Prostate gland (tissue), 2 donors: ENCODE measurements around the gene GRID1. TPM values are rescaled to one million over a fixed set of nuclear protein-coding genes. Genes with fewer than 3 reads are reported as not detected.

Experiments used
- DNase-seq: peaks from one replicate; pipeline ENCODE4 v3.0.0-alpha.2; 2019; ENCODE audit warnings: low spot score
- H3K27ac ChIP-seq, 2 donors: fragments of 200-600 bp; sonication (generic); 2 replicates each; pipeline ENCODE4 v1.5.1; 2017 to 2019
- H3K27me3 ChIP-seq: fragments of 200-600 bp; sonication (generic); replicated peaks from 2 replicates; pipeline ENCODE4 v1.5.1; 2019; ENCODE audit not compliant: insufficient read depth
- H3K36me3 ChIP-seq, 2 donors: fragments of 200-600 bp; sonication (generic); 1 replicate in 1 of 2; 2 replicates in 1 of 2; pipeline versions ENCODE4 v1.5.1 to v1.8.1; 2017 to 2019
- H3K4me1 ChIP-seq: fragments of 200-600 bp; sonication (generic); replicated peaks from 2 replicates; pipeline ENCODE4 v1.5.1; 2019
- H3K4me3 ChIP-seq, 2 donors: fragments of 200-600 bp; sonication (generic); 2 replicates each; pipeline ENCODE4 v1.5.1; 2017 to 2019
- H3K9me3 ChIP-seq: fragments of 200-600 bp; sonication (generic); 2 replicates; pipeline ENCODE4 v1.5.1; 2017
- POLR2A ChIP-seq: fragments of 450-650 bp; IDR thresholded peaks from one replicate; pipeline ENCODE4 v1.6.1; 2016; ENCODE audit warnings: antibody characterized with exemption, mild to moderate bottlenecking
- POLR2AphosphoS5 ChIP-seq: sonication (generic); formaldehyde crosslinking; IDR thresholded peaks from one replicate; pipeline ENCODE4 v1.6.1; 2017; ENCODE audit warnings: antibody characterized with exemption
- WGBS: methylation state at CpG from one replicate; pipeline ENCODE4 v1.1.5; 2018; 5-methylcytosine and 5-hydroxymethylcytosine counted together
- intact Hi-C: fragments of 100-400 bp; cut with DNase I; formaldehyde crosslinking; loops from one replicate; pipeline ENCODE4 v1.14.2; 2022
- total RNA-seq, 2 donors: library from RNA; depleted of rRNA; stranded (reverse); fragments of >200 nt; gene quantifications; one replicate each; pipeline ENCODE4 v1.1.0, GENCODE V29; 2016
- TF ChIP-seq, protein P1 (sequence below), 4 experiments: fragments of 200-600 bp in 2 of 4; fragments of 450-650 bp in 2 of 4; sonication (generic) in 2 of 4; IDR thresholded peaks; 1 replicate in 3 of 4; 2 replicates in 1 of 4; pipeline ENCODE4 v1.5.1; 2016 to 2019; ENCODE audit warnings: antibody characterized with exemption in 4 of 4, mild to moderate bottlenecking in 2 of 4, moderate library complexity in 2 of 4

The GRID1 gene
- total RNA-seq, 2 donors from 2014 or later: 1.0 to 10.0 TPM

- Histone ChIP-seq H3K4me1 (no peaks in the 10 kb centered on the region), H3K27me3 (no peaks in the 10 kb centered on the region), H3K9me3 (no peaks in the 10 kb centered on the region), H3K27ac (no peak overlapping the region), H3K36me3 (no peaks in the 10 kb centered on the region), H3K4me3 (no peak overlapping the region)
- WGBS: 75% methylated on average over 13 of the region's 13 CpGs
- no peak for DNase-seq
- intact Hi-C loops: no loop called here
- TF ChIP-seq POLR2A (no peak), POLR2AphosphoS5 (no peak)
- TF ChIP-seq, protein P1, sequence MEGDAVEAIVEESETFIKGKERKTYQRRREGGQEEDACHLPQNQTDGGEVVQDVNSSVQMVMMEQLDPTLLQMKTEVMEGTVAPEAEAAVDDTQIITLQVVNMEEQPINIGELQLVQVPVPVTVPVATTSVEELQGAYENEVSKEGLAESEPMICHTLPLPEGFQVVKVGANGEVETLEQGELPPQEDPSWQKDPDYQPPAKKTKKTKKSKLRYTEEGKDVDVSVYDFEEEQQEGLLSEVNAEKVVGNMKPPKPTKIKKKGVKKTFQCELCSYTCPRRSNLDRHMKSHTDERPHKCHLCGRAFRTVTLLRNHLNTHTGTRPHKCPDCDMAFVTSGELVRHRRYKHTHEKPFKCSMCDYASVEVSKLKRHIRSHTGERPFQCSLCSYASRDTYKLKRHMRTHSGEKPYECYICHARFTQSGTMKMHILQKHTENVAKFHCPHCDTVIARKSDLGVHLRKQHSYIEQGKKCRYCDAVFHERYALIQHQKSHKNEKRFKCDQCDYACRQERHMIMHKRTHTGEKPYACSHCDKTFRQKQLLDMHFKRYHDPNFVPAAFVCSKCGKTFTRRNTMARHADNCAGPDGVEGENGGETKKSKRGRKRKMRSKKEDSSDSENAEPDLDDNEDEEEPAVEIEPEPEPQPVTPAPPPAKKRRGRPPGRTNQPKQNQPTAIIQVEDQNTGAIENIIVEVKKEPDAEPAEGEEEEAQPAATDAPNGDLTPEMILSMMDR (IDR thresholded peaks at IDR 0.05): no peak
Observed at GRCh38 chr10:86341361-86341811, 25.2 kb downstream of the GRID1 start.

- no peak for TF ChIP-seq POLR2A
- TF ChIP-seq, protein P1 (IDR thresholded peaks at IDR 0.05): no peak
- no peak for TF ChIP-seq POLR2AphosphoS5
- no peak for DNase-seq
- no peak overlapping the region for H3K4me3 ChIP-seq
- WGBS: 86% methylated on average over 3 of the region's 3 CpGs
- no peaks in the 10 kb centered on the region for H3K27me3 ChIP-seq
- no peak overlapping the region for H3K27ac ChIP-seq
- no peaks in the 10 kb centered on the region for H3K9me3 ChIP-seq
- no peaks in the 10 kb centered on the region for H3K4me1 ChIP-seq
- intact Hi-C loops: no loop called here
- no peaks in the 10 kb centered on the region for H3K36me3 ChIP-seq
Observed at GRCh38 chr10:86340991-86341260, 25.7 kb downstream of the GRID1 start.

DNA sequence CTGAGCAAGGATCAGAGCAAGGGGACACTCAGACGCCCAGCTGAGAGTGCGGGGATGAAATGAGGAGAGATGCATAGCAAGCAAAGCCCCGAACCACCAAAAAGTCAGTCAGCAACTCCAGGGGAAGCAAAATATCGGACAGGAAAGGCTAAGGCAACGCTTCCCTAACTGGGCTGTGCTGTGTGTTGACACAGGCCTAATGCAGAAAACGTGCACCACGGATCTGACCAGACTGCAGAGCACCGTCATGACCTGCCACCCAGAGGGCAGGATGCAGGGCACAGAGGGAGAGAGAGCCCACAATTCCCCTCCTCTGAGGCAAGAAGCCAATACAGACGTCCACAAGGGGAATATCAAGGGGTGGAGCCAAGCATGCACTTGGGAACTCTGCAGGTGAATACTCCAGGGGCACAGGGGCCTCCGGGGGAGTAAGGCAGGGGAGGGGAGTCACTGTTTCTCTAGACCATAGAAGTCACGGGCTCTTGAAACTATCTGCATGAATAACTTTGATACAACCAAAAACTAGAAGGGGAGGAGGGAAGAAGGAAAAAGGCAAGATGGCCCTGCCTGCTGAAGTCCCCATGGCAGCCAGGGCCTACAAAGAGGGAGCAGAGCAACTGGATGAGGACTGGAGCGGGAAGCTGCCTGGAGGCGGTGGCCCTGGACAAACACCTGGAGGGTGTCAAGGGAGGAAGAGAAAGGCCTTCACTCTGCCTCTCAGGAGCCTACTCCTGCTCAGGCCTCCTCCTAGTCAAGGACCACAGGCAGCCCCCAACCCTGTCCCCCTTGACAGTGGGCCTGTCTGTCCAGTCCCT lies 26.2 kb downstream of the GRID1 start:
- Histone ChIP-seq H3K4me3 (no peak overlapping the region), H3K4me1 (no peaks in the 10 kb centered on the region), H3K27ac (no peak overlapping the region), H3K9me3 (no peaks in the 10 kb centered on the region), H3K36me3 (no peaks in the 10 kb centered on the region), H3K27me3 (no peaks in the 10 kb centered on the region)
- intact Hi-C loops: no loop called here
- no peak for DNase-seq
- 74% methylated on average over 13 of the region's 13 CpGs for WGBS
- TF ChIP-seq POLR2A (no peak), POLR2AphosphoS5 (no peak)
- TF ChIP-seq, protein P1 (IDR thresholded peaks at IDR 0.05): no peak

- no peak for DNase-seq
- WGBS: 78% methylated on average over 12 of the region's 12 CpGs
- H3K4me3 ChIP-seq: no peak overlapping the region
- H3K4me1 ChIP-seq: no peaks in the 10 kb centered on the region
- H3K36me3 ChIP-seq: no peaks in the 10 kb centered on the region
- H3K27me3 ChIP-seq: no peaks in the 10 kb centered on the region
- H3K27ac ChIP-seq: no peak overlapping the region
- intact Hi-C loops: no loop called here
- TF ChIP-seq, protein P1 (IDR thresholded peaks at IDR 0.05): no peak
- TF ChIP-seq POLR2A (no peak), POLR2AphosphoS5 (no peak)
- H3K9me3 ChIP-seq: no peaks in the 10 kb centered on the region
Observed at GRCh38 chr10:86339226-86339865, 27.2 kb downstream of the GRID1 start.

DNA sequence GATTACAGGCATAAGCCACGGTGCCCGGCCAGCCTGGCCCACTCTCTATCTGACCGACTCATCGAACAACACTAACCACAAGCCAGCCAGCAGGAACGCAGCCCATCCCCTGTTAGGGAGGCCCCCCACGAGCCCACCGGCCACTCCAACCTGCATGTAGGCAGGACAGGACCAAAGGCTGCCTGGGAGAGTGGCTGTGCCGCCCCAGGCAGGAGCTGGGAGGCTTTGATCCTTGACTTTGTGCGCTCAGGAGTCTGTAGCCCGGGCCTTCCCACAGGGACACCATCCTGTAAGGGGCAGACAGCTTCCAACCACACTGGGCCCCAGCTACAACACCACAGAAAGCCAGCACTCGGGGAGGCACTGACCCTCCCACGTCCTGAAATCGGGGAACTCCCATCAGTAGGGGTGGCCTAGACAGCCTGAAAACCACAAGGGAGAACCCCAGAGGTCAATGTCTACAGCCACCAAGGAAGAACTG lies 29.4 kb downstream of the GRID1 start:
- Histone ChIP-seq H3K9me3 (no peaks in the 10 kb centered on the region), H3K27me3 (no peaks in the 10 kb centered on the region), H3K4me3 (no peak overlapping the region), H3K27ac (no peak overlapping the region), H3K4me1 (no peaks in the 10 kb centered on the region), H3K36me3 (no peaks in the 10 kb centered on the region)
- 94% methylated on average over 10 of the region's 13 CpGs for WGBS
- intact Hi-C loops: no loop called here
- TF ChIP-seq POLR2A: no peak
- TF ChIP-seq POLR2AphosphoS5: no peak
- TF ChIP-seq, protein P1 (IDR thresholded peaks at IDR 0.05): no peak
- DNase-seq: no peak
